Measurements from ENCODE around the gene NTM.

- TF ChIP-seq POLR2A (IDR thresholded peaks at IDR 0.05) (no peak), CTCF (IDR thresholded peaks at IDR 0.05) (no peak)
These were observed 749.2 kb downstream of the NTM start for GRCh38 chr11:132119573-132119972.
